KOPT-K1 (cell line): ENCODE measurements around the gene GALNT15.

Experiments
- H3K27ac ChIP-seq: fragments of 200-600 bp; sonication (generic); 2 replicates; pipeline ENCODE4 v1.5.1; 2016; ENCODE audit warnings: antibody characterized with exemption, mild to moderate bottlenecking, low read depth, low read length; ENCODE audit not compliant: poor library complexity, severe bottlenecking
- H3K36me3 ChIP-seq: fragments of 200-600 bp; sonication (generic); 2 replicates; pipeline ENCODE4 v1.5.1; 2017; ENCODE audit warnings: antibody characterized with exemption, mild to moderate bottlenecking, low read length, moderate library complexity; ENCODE audit not compliant: insufficient read depth
- H3K9me3 ChIP-seq: fragments of 200-600 bp; sonication (generic); 2 replicates; pipeline ENCODE4 v1.5.1; 2017; ENCODE audit warnings: antibody characterized with exemption, low read length, mild to moderate bottlenecking; ENCODE audit not compliant: insufficient read depth, poor library complexity, severe bottlenecking

The GALNT15 gene

DNA sequence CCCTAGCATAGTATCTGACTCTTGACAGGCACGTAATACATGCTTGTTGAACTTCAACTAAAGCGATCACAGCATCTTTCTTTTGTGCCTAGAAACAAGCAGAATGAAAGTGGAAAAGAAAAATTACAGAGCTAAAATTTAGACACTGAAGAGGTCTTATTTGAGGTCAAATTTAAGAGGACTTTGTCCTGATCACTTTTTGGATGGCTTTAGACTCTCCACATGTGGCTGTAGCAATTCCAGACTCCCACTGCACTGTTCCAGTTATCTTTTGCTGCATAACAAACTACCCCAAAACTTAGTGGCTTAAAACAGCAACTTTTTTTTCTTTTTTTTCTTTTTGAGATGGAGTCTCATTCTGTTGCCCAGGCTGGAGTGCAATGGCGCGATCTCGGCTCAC is 66.7 kb downstream of the GALNT15 start:
- H3K36me3 ChIP-seq, result no peaks in the 10 kb centered on the region
- no peak overlapping the region for H3K27ac ChIP-seq
- no peaks in the 10 kb centered on the region for H3K9me3 ChIP-seq

DNA sequence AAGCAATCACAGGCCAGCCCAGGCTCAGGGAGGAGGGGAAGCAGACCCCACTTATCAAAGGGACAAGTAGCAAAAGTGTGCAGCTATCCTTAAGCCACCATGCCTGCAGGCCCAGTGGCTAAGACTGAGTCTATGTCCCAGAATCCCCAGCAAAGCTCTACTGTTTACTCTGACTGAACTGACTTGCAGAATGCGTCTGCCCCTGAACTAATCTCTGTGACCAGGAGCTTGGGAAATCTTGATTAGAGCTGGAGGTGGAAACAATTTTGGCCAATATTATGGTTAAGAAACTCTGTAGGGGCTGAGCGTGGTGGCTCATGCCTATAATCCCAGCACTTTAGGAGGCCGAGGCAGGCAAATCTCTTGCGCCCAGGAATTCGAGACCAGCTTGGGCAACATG is 67.7 kb downstream of the GALNT15 start:
- no peaks in the 10 kb centered on the region for H3K36me3 ChIP-seq
- H3K9me3 ChIP-seq, result no peaks in the 10 kb centered on the region
- no peak overlapping the region for H3K27ac ChIP-seq

- H3K9me3 ChIP-seq, result no peaks in the 10 kb centered on the region
- no peaks in the 10 kb centered on the region for H3K36me3 ChIP-seq
- H3K27ac ChIP-seq, result no peak overlapping the region
These were observed 69.4 kb downstream of the GALNT15 start for GRCh38 chr3:16243706-16244490.

DNA sequence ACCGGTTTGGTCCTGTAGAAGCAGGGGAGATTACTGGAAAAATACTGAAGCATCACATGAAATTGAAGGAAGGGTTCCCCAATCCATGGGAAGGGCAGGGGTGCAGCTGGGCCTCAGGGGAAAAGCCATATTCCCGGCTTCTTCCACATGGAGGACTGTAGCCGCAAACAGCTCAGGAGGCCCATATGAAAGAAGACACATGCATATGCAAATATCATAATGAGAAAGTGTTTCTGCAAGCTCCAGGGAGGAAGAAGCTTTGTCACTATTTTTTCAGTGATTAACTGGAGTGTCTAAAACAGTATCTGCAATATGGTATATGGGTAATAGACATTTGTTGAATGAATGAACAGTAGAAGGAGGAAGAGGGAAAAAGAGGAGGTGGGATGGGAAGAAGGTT is 71.1 kb downstream of the GALNT15 start:
- H3K36me3 ChIP-seq, result no peaks in the 10 kb centered on the region
- H3K9me3 ChIP-seq, result no peaks in the 10 kb centered on the region
- H3K27ac ChIP-seq, result no peak overlapping the region

DNA sequence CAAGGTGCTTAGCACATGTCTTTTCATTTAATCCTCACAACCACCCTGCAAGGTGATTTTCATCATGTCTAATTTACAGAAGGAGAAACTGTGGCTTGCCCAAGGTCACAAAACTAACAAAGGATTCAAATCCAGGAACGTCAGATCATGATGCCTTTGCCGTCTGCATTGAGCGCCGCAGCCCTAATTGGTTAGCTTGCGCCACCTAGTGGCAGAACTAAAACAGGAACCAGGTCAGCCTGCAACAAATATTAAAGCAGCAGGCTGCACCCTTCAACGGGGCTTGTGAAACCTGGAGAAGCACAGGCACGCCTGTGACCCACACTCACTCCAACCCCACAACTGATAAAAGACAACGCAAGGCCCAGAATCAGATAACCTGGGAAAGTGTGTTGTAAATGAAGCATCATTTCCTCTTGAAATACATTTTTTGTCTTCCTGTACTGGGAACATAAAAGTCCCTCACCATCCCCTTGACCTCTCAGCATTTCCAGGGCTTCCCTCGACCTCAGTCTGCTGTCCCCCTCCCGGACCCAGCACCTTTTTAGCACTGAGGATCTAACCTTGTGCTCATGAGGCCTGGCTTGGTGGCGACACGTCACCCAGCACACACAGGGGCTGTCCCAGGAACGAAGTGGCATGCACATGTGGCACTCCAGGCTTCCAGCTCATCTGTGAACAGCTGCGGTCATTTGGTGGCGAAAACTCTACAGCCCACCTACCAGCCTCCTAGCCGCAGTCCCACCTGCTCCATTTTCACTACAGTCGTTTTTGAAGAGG is 73.0 kb downstream of the GALNT15 start:
- no peaks in the 10 kb centered on the region for H3K9me3 ChIP-seq
- H3K36me3 ChIP-seq, result no peaks in the 10 kb centered on the region
- no peak overlapping the region for H3K27ac ChIP-seq

- Histone ChIP-seq H3K9me3 (no peaks in the 10 kb centered on the region), H3K36me3 (no peaks in the 10 kb centered on the region), H3K27ac (no peak overlapping the region)
These were observed 74.1 kb downstream of the GALNT15 start for GRCh38 chr3:16248556-16248955.

GRCh38 chr3:16249336-16249735 is 74.9 kb downstream of the GALNT15 start:
- no peaks in the 10 kb centered on the region for H3K36me3 ChIP-seq
- H3K27ac ChIP-seq, result no peak overlapping the region
- H3K9me3 ChIP-seq, result no peaks in the 10 kb centered on the region

- Histone ChIP-seq H3K27ac (no peak overlapping the region), H3K9me3 (no peaks in the 10 kb centered on the region), H3K36me3 (no peaks in the 10 kb centered on the region)
These were observed 75.4 kb downstream of the GALNT15 start for GRCh38 chr3:16249886-16250285.

- no peaks in the 10 kb centered on the region for H3K36me3 ChIP-seq
- H3K27ac ChIP-seq, result no peak overlapping the region
- H3K9me3 ChIP-seq, result no peaks in the 10 kb centered on the region
These were observed 77.0 kb downstream of the GALNT15 start for GRCh38 chr3:16251316-16252085.

- Histone ChIP-seq H3K27ac (no peak overlapping the region), H3K9me3 (no peaks in the 10 kb centered on the region), H3K36me3 (no peaks in the 10 kb centered on the region)
These were observed 77.9 kb downstream of the GALNT15 start for GRCh38 chr3:16252243-16252978.

- H3K27ac ChIP-seq, result no peak overlapping the region
These were observed 78.5 kb downstream of the GALNT15 start for GRCh38 chr3:16252988-16253387.

GRCh38 chr3:16253601-16254000 is 79.1 kb downstream of the GALNT15 start:
- Histone ChIP-seq H3K36me3 (no peaks in the 10 kb centered on the region), H3K27ac (no peak overlapping the region), H3K9me3 (no peaks in the 10 kb centered on the region)

More at GRCh38 chr3:16252988-16253387, 78.5 kb downstream of the GALNT15 start:
- Histone ChIP-seq H3K9me3 (no peaks in the 10 kb centered on the region), H3K36me3 (no peaks in the 10 kb centered on the region)

- Histone ChIP-seq H3K27ac (no peak overlapping the region), H3K9me3 (no peaks in the 10 kb centered on the region), H3K36me3 (peaks cover 6% of the 10 kb centered on the region)
These were observed 80.4 kb downstream of the GALNT15 start for GRCh38 chr3:16254916-16255315.

DNA sequence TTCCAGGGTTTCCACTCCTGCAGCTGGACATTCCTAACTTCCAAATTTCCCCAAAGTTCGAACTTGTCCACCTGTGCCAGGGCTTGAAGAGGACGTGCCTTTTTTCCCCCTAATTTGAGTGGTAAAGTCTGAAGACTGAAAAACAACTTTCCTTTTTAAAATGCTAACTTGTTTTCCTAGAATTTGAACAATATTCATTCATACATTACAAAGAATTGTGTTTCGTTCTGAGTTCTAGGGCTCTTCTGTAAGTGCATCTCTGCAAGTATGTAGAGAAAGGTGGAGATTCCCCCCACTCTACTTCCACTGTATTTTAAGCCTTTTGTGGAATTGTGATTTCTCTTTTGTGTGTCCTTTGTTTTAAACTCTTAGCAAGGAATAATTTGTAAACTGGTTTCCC is 80.8 kb downstream of the GALNT15 start:
- Histone ChIP-seq H3K27ac (no peak overlapping the region), H3K9me3 (no peaks in the 10 kb centered on the region), H3K36me3 (peaks cover 10% of the 10 kb centered on the region)
